Endothelial cell of umbilical vein (primary cell): ENCODE results near the gene MAP3K1.
A peak's percentile ranks its signal among the peaks of the same experiment; 100 is the strongest.

Experiments
- EZH2 ChIP-seq: IDR thresholded peaks from 2 replicates; pipeline ENCODE4 v1.6.1; 2012; ENCODE audit warnings: borderline replicate concordance, low read depth, mild to moderate bottlenecking, moderate library complexity, low read length, inconsistent platforms; ENCODE audit not compliant: severe bottlenecking
- FOS ChIP-seq: IDR thresholded peaks from 2 replicates; pipeline ENCODE4 v1.6.1; 2011; ENCODE audit warnings: mild to moderate bottlenecking, low read length, moderate library complexity, borderline replicate concordance; ENCODE audit not compliant: insufficient read depth
- MYC ChIP-seq: IDR thresholded peaks from one replicate; pipeline ENCODE4 v1.6.1; 2011; ENCODE audit warnings: mild to moderate bottlenecking, low read depth, low read length
- POLR2A ChIP-seq: IDR thresholded peaks from 2 replicates; pipeline ENCODE4 v1.6.1; 2012; ENCODE audit warnings: low read depth, mild to moderate bottlenecking, control low read depth, low read length
- POLR2AphosphoS5 ChIP-seq: IDR thresholded peaks from 2 replicates; pipeline ENCODE4 v1.6.1; 2012; ENCODE audit warnings: low read depth, mild to moderate bottlenecking, control low read depth, low read length, moderate library complexity; ENCODE audit not compliant: insufficient read depth
- TF ChIP-seq, protein P1 (sequence below), 2 donors: IDR thresholded peaks; 1 replicate in 1 of 2; 2 replicates in 1 of 2; pipeline ENCODE4 v1.5.1; 2011; ENCODE audit warnings: low read length in 2 of 2, mild to moderate bottlenecking in 2 of 2, moderate library complexity in 2 of 2, control low read depth in 1 of 2, inconsistent platforms in 1 of 2, low read depth in 1 of 2; ENCODE audit not compliant: insufficient read depth in 1 of 2; ENCODE audit errors: extremely low read depth in 1 of 2

DNA sequence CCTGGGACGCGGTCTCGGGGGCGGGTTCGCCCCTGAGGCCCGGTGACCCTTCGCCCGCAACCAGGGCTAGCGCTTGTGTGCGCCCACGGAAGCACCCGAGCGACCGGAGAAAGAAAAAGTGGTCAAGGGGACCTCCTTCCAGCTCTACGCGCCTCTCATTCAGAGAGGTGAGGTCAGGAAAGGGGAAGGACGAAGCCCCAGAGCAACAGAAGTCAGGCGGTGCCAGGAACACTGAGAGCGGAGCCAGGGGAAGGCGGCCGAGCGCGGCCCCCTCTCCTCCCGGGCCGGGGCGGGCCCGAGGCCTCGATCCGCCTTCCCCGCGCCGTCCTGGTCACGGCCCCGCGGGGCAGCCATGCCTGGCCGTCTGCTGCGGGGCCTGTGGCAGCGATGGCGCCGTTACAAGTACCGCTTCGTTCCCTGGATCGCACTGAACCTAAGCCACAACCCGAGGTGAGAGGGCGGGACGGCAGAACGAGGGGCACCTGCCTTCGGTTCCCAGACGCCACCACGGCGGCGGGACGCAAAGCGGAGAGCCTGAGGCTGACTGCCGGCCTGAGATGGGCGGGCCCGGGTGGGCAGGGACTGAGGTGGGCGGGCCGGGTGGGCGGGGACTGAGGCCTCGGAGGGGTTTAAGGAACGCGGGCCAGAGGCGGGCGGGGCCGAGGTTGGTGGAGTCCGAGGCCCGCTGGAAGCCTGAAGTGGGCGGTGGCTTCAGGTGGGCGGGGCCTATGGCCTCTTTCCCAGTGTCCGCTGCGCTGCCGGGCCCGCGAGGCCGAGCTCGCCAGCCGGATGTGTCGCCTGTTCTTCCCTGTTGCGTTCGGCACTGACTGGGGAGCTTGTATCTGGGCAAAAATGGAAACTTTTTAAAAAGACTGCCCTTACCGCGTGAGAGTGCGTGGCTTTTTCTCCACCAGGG lies 94.2 kb downstream of the MAP3K1 start, which contains the start of gene SETD9:
- TF ChIP-seq, protein P1, sequence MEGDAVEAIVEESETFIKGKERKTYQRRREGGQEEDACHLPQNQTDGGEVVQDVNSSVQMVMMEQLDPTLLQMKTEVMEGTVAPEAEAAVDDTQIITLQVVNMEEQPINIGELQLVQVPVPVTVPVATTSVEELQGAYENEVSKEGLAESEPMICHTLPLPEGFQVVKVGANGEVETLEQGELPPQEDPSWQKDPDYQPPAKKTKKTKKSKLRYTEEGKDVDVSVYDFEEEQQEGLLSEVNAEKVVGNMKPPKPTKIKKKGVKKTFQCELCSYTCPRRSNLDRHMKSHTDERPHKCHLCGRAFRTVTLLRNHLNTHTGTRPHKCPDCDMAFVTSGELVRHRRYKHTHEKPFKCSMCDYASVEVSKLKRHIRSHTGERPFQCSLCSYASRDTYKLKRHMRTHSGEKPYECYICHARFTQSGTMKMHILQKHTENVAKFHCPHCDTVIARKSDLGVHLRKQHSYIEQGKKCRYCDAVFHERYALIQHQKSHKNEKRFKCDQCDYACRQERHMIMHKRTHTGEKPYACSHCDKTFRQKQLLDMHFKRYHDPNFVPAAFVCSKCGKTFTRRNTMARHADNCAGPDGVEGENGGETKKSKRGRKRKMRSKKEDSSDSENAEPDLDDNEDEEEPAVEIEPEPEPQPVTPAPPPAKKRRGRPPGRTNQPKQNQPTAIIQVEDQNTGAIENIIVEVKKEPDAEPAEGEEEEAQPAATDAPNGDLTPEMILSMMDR (IDR thresholded peaks at IDR 0.05; ENCODE audit: extremely low read depth in 1 of 2, insufficient read depth in 1 of 2, low read depth in 1 of 2, low read length in 2 of 2): no peak
- TF ChIP-seq POLR2AphosphoS5: peak; percentile 51
- TF ChIP-seq POLR2A: peak; percentile 97
- no peak for TF ChIP-seq EZH2
- no peak for TF ChIP-seq MYC
- no peak for TF ChIP-seq FOS
